B cell (primary cell): ENCODE results near the gene PTH2.

Experiments
- EZH2 ChIP-seq: IDR thresholded peaks from 2 replicates; pipeline ENCODE4 v1.6.1; 2012; ENCODE audit warnings: borderline replicate concordance, low read depth, mild to moderate bottlenecking, moderate library complexity, low read length; ENCODE audit not compliant: insufficient read depth, poor library complexity, severe bottlenecking
- TF ChIP-seq, protein P1 (sequence below): fragments of 200-600 bp; IDR thresholded peaks from one replicate; pipeline ENCODE4 v1.8.0; 2022; ENCODE audit warnings: antibody characterized with exemption, mild to moderate bottlenecking

DNA sequence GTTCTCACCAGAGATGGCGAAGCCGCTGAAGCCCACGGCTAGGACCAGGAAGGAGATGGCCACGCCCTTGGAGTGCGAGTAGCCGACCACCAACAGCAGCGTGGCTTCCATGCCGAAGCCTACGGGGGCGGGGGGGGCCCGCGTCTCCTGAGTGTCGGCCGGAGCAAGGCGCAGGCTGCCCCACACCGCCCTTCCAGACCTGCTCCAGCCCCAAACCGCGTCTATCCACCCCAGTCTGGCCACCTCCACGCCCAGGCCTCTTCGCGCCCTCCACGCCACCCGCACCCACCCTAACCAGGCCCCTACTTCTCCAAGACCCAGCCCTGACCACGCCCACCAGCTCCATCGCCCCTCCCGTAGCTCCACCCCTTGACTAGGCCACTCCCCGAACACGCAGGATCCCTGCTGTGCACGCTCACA, 8.1 kb upstream of the PTH2 start:
- TF ChIP-seq, protein P1, sequence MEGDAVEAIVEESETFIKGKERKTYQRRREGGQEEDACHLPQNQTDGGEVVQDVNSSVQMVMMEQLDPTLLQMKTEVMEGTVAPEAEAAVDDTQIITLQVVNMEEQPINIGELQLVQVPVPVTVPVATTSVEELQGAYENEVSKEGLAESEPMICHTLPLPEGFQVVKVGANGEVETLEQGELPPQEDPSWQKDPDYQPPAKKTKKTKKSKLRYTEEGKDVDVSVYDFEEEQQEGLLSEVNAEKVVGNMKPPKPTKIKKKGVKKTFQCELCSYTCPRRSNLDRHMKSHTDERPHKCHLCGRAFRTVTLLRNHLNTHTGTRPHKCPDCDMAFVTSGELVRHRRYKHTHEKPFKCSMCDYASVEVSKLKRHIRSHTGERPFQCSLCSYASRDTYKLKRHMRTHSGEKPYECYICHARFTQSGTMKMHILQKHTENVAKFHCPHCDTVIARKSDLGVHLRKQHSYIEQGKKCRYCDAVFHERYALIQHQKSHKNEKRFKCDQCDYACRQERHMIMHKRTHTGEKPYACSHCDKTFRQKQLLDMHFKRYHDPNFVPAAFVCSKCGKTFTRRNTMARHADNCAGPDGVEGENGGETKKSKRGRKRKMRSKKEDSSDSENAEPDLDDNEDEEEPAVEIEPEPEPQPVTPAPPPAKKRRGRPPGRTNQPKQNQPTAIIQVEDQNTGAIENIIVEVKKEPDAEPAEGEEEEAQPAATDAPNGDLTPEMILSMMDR, result no peak
- no peak for TF ChIP-seq EZH2
